ENCODE results near the gene SLC29A1.
"Not testable (repeated sequence)": the region's sequence is repeated elsewhere in the genome, so short reads cannot be mapped to it uniquely, and the experiment has no call there.

DNA sequence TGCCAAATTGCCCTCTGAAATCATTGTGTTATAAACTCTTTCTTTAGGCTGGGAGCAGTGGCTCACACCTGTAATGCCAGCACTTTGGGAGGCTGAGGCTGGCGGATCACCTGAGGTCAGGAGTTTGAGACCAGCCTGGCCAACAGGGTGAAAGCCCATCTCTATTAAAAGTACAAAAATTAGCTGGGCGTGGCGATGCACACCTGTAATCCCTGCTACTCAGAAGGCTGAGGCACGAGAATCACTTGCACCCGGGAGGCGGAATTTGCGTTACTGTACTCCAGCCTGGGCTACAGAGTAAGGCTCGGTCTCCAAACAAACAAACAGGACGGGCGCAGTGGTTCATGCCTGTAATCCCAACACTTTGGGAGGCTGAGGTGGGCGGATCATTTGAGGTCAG, 27.0 kb upstream of the SLC29A1 start:
- TF ChIP-seq, protein P1, sequence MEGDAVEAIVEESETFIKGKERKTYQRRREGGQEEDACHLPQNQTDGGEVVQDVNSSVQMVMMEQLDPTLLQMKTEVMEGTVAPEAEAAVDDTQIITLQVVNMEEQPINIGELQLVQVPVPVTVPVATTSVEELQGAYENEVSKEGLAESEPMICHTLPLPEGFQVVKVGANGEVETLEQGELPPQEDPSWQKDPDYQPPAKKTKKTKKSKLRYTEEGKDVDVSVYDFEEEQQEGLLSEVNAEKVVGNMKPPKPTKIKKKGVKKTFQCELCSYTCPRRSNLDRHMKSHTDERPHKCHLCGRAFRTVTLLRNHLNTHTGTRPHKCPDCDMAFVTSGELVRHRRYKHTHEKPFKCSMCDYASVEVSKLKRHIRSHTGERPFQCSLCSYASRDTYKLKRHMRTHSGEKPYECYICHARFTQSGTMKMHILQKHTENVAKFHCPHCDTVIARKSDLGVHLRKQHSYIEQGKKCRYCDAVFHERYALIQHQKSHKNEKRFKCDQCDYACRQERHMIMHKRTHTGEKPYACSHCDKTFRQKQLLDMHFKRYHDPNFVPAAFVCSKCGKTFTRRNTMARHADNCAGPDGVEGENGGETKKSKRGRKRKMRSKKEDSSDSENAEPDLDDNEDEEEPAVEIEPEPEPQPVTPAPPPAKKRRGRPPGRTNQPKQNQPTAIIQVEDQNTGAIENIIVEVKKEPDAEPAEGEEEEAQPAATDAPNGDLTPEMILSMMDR (IDR thresholded peaks at IDR 0.05; ENCODE audit: insufficient read depth, low read length, poor library complexity, severe bottlenecking), result not testable (repeated sequence)
- not testable (repeated sequence) for TF ChIP-seq EZH2phosphoT487 (conservative IDR thresholded peaks at IDR 0.05; ENCODE audit: low read length)
